Measurements from ENCODE around the gene IMMP1L.

- TF ChIP-seq CTCF (IDR thresholded peaks at IDR 0.05), result no peak
- TF ChIP-seq POLR2A (IDR thresholded peaks at IDR 0.05), result no peak
Observed at GRCh38 chr11:31477528-31478222, 31.7 kb downstream of the IMMP1L start.
